NB4 (cell line): Measurements from ENCODE around the gene NR2F2.

Experiments used
- CTCF ChIP-seq: IDR thresholded peaks from one replicate; pipeline ENCODE4 v1.5.1; 2012; ENCODE audit warnings: low read depth, low read length
- MYC ChIP-seq: IDR thresholded peaks from 2 replicates; pipeline ENCODE4 v1.6.1; 2011; ENCODE audit warnings: low read depth, low read length
- POLR2A ChIP-seq: IDR thresholded peaks from 2 replicates; pipeline ENCODE4 v1.6.1; 2011; ENCODE audit warnings: mild to moderate bottlenecking; ENCODE audit not compliant: insufficient read length; ENCODE audit errors: extremely low read depth

DNA sequence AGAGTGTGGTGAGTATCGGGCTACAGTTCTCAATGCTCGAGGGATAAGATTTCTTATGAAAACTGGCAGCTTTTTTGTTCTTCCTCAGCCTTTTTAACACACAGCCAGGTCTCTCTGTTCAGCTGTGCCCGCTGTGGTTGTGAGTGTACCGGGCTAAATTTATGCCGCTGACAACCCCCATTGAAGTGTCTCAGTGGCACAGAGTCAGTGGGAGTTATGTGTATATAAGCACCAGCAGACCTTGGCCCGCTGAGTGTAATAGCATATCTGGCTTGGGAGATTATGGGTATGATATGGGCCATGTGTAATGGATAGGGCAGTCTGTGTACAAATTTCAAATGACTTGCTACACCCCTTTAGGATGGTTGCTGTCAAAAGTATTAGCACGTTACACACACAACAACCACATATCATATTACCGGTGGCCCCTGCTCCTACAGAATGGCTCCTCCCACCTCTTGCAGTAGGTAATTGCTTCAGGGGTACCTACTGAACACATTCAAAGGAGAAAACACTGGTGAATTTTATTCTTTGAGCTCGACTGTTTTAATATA is 26.9 kb upstream of the NR2F2 start:
- TF ChIP-seq CTCF = no peak
- TF ChIP-seq POLR2A = no peak
- TF ChIP-seq MYC = no peak
